Skeletal muscle tissue (tissue), 4 donors: ENCODE measurements around the gene MAST2. TPM values are rescaled to one million over a fixed set of nuclear protein-coding genes. Genes with fewer than 3 reads are reported as not detected.

Source experiments
- H3K27ac ChIP-seq: one replicate; pipeline ENCODE4 v1.7.0; 2013; ENCODE audit warnings: mild to moderate bottlenecking, low read depth, low read length, inconsistent platforms
- H3K27me3 ChIP-seq, 3 donors: one replicate each; pipeline ENCODE4 v1.7.0; 2013; ENCODE audit warnings: low read length in 3 of 3; ENCODE audit not compliant: control insufficient read depth in 3 of 3, insufficient read depth in 3 of 3
- H3K36me3 ChIP-seq, 3 donors: one replicate each; pipeline ENCODE4 v1.7.0; 2013; ENCODE audit warnings: low read length in 3 of 3; ENCODE audit not compliant: control insufficient read depth in 3 of 3, insufficient read depth in 3 of 3
- H3K4me1 ChIP-seq, 3 donors: one replicate each; pipeline ENCODE4 v1.7.0; 2013; ENCODE audit warnings: low read length in 3 of 3, mild to moderate bottlenecking in 3 of 3; ENCODE audit not compliant: control insufficient read depth in 3 of 3, insufficient read depth in 3 of 3
- H3K4me3 ChIP-seq, 3 donors: one replicate each; pipeline ENCODE4 v1.7.0; 2013; ENCODE audit warnings: low read length in 3 of 3
- H3K9ac ChIP-seq, 3 donors: one replicate each; pipeline ENCODE4 v1.7.0; 2013; ENCODE audit warnings: low read length in 3 of 3, mild to moderate bottlenecking in 3 of 3, moderate library complexity in 2 of 3, low read depth in 1 of 3
- H3K9me3 ChIP-seq, 3 donors: one replicate each; pipeline ENCODE4 v1.7.0; 2013; ENCODE audit warnings: low read length in 3 of 3; ENCODE audit not compliant: control insufficient read depth in 3 of 3
- total RNA-seq: library from RNA; depleted of rRNA; stranded (reverse); fragments of >200 nt; gene quantifications from one replicate; pipeline ENCODE4 v1.2.3, GENCODE V29; 2014
- donor health status: Osteomylitis.

MAST2 gene
- total RNA-seq, 1 donor from 2014 or later: 42.8 TPM

GRCh38 chr1:46002551-46003150 is 199.2 kb downstream of the MAST2 start:
- Histone ChIP-seq H3K9me3 (no peaks in the 10 kb centered on the region), H3K27me3 (no peaks in the 10 kb centered on the region), H3K4me1 (no peaks in the 10 kb centered on the region), H3K36me3 (peaks cover 55 to 73% (median 65%) of the 10 kb centered on the region in 3 donors), H3K27ac (no peak overlapping the region), H3K9ac (no peak overlapping the region), H3K4me3 (no peak overlapping the region)

DNA sequence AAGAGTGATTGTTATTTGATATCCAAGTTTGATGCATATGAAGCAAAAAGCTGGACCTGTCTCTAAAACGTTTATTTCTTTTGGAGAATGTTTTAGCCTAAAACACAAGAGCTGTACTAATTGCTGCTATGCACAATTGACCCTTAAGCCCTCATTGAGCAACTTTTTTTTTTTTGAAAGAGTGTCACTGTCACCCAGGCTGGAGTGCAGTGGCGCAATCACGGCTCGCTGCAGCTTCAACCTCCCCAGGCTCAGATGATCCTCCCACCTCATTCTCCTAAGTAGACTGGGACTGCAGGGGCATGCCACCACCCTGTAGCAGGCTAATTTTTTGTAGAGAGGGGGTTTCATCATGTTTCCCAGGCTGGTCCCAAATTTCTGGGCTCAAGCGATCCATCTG is 199.9 kb downstream of the MAST2 start:
- H3K36me3 ChIP-seq: peaks cover 61 to 74% (median 68%) of the 10 kb centered on the region in 3 donors
- no peak overlapping the region for H3K9ac ChIP-seq

GRCh38 chr1:46004492-46004891 is 201.1 kb downstream of the MAST2 start:
- Histone ChIP-seq H3K27ac (no peak overlapping the region), H3K4me3 (no peak overlapping the region), H3K9ac (no peak overlapping the region), H3K4me1 (peaks cover 0 to 3% (median 0%) of the 10 kb centered on the region in 3 donors), H3K36me3 (peaks cover 70 to 81% (median 74%) of the 10 kb centered on the region in 3 donors), H3K27me3 (no peaks in the 10 kb centered on the region), H3K9me3 (no peaks in the 10 kb centered on the region)

More for the DNA sequence above, 199.9 kb downstream of the MAST2 start:
- Histone ChIP-seq H3K9me3 (no peaks in the 10 kb centered on the region), H3K4me1 (no peaks in the 10 kb centered on the region), H3K27me3 (no peaks in the 10 kb centered on the region), H3K4me3 (no peak overlapping the region), H3K27ac (no peak overlapping the region)

DNA sequence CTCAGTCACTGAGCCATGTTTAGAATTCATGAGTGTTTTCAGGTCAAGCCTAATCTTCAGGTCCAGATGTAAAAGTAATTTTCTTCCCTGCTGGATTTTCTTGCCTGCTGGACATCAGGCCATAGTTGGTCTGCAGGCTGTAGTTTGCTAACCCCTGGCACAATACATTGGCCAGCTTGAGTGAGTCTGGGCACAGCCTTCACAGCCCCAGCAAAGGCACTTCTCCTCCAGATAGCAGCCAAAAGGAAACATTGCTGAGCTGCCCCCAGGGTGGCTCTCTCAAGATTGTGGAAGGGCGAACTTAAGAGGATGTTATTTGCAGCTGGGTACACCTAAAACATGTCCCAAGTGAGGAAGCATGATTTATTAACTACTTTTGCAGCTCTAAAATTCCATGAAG is 202.2 kb downstream of the MAST2 start:
- Histone ChIP-seq H3K36me3 (peaks cover 74 to 83% (median 77%) of the 10 kb centered on the region in 3 donors), H3K9me3 (no peaks in the 10 kb centered on the region), H3K4me1 (peaks cover 0 to 10% (median 4%) of the 10 kb centered on the region in 3 donors), H3K9ac (no peak overlapping the region), H3K27me3 (no peaks in the 10 kb centered on the region), H3K27ac (no peak overlapping the region), H3K4me3 (no peak overlapping the region)

GRCh38 chr1:46008585-46008984 is 205.2 kb downstream of the MAST2 start:
- no peak overlapping the region for H3K27ac ChIP-seq
- peaks cover 71 to 85% (median 75%) of the 10 kb centered on the region in 3 donors for H3K36me3 ChIP-seq
- peaks cover 0 to 10% (median 4%) of the 10 kb centered on the region in 3 donors for H3K4me1 ChIP-seq

DNA sequence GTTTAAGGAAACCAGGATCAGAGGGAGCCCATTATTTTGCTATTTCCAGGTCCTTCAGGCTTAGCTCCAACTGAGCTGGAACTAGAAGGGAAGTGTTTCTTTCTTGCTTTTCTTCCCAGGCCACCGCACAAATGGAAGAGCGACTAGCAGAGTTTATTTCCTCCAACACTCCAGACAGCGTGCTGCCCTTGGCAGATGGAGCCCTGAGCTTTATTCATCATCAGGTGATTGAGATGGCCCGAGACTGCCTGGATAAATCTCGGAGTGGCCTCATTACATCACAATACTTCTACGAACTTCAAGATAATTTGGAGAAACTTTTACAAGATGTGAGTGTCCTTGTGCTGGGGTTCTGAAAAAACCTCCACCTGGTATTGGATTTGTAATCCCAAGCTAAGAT is 207.2 kb downstream of the MAST2 start:
- no peak overlapping the region for H3K4me3 ChIP-seq
- peaks cover 0 to 10% (median 4%) of the 10 kb centered on the region in 3 donors for H3K4me1 ChIP-seq
- peak overlapping the region; percentile 20 for H3K27ac ChIP-seq
- H3K9ac ChIP-seq: no peak overlapping the region
- no peaks in the 10 kb centered on the region for H3K27me3 ChIP-seq
- no peaks in the 10 kb centered on the region for H3K9me3 ChIP-seq
- H3K36me3 ChIP-seq: peaks cover 55 to 69% (median 64%) of the 10 kb centered on the region in 3 donors

More at GRCh38 chr1:46008585-46008984, 205.2 kb downstream of the MAST2 start:
- H3K4me3 ChIP-seq: no peak overlapping the region
- H3K27me3 ChIP-seq: no peaks in the 10 kb centered on the region
- H3K9ac ChIP-seq: no peak overlapping the region
- H3K9me3 ChIP-seq: no peaks in the 10 kb centered on the region

DNA sequence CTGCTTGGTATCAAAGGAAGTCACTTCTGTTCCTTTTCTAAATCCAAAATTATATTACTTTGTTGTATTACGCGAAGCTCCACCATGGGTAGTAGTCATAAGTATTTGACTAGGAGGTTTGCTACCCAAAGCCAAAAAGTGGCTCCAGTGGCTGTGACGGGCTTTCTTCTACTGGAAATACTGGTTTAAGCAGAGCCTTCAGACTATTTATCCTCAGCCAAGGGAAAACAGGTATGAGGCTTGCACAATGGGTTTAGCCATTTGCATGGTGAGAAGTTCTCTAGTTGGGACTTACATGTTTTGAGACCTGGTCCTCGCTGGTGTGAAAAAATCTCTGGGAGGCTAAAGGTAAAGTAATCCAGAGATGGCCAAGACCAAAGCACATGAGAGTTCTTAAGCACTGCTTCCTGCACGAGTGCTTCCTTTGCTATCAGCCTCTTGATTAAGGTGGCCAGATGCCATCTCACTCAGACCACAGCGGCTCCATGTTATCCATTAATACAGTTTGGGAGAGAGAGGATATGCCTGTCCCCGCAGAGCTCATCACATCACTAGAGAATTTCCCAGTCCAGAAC is 207.8 kb downstream of the MAST2 start:
- no peaks in the 10 kb centered on the region for H3K27me3 ChIP-seq
- peaks cover 51 to 63% (median 58%) of the 10 kb centered on the region in 3 donors for H3K36me3 ChIP-seq
- no peak overlapping the region for H3K27ac ChIP-seq
- H3K4me3 ChIP-seq: no peak overlapping the region
- H3K9ac ChIP-seq: no peak overlapping the region
- no peaks in the 10 kb centered on the region for H3K9me3 ChIP-seq
- H3K4me1 ChIP-seq: peaks cover 0 to 10% (median 4%) of the 10 kb centered on the region in 3 donors

DNA sequence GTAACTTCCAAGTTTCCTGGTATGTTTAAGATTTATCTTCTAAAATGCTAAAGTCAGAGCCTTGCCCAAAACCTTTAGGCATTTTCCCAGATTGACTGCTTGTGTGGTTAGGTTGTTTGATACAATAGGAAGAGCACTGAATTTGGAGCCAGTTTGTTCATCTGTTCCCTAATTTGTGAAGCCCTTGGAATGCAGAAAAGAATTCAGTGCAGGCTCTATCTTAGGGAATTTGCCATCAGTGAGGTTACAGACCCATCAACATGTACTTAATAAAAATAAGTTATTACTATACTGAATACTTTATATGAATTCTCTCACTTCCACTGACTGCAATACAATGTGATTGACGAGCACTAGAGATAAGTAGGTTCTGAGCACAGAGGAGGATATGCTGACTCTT is 208.8 kb downstream of the MAST2 start:
- Histone ChIP-seq H3K4me1 (peaks cover 0 to 10% (median 4%) of the 10 kb centered on the region in 3 donors), H3K4me3 (no peak overlapping the region), H3K36me3 (peaks cover 41 to 53% (median 49%) of the 10 kb centered on the region in 3 donors), H3K9ac (no peak overlapping the region), H3K27ac (no peak overlapping the region), H3K27me3 (no peaks in the 10 kb centered on the region), H3K9me3 (no peaks in the 10 kb centered on the region)

GRCh38 chr1:46013581-46013980 is 210.2 kb downstream of the MAST2 start:
- Histone ChIP-seq H3K4me1 (peaks cover 2 to 10% (median 4%) of the 10 kb centered on the region in 3 donors), H3K9ac (no peak overlapping the region), H3K27me3 (no peaks in the 10 kb centered on the region), H3K36me3 (peaks cover 27 to 40% (median 37%) of the 10 kb centered on the region in 3 donors), H3K27ac (no peak overlapping the region), H3K4me3 (no peak overlapping the region), H3K9me3 (no peaks in the 10 kb centered on the region)

DNA sequence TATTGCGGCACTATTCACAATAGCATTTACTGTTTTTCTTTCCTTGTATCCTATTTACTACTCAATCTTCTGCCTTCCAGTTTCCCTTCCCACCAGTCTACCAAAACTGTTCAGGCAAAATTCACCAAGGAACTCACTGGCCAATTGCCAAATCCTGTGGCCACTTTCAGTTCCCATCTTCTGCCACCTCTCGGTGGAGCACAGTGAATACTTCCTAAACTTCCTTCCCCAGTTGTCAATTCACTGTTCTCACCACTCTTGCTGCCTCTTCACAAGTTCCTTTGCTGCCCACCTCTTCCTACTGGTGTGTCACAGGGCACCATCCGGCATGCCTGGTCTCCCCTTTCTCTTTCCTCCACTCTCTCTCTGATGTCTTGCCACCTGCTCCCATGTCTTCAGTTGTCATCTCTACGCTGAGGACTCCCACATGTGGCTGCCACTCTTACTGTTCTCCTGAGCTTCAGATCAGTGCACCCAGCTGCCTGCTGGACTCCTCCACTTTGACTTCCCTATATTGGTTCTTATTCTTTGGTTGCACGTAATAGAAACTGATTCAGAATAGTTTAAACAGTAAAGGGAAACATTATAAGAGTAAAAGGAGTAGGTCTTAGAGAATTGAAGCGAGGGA is 214.6 kb downstream of the MAST2 start:
- H3K9me3 ChIP-seq: no peaks in the 10 kb centered on the region
- H3K4me3 ChIP-seq: no peak overlapping the region
- no peak overlapping the region for H3K9ac ChIP-seq
- H3K27me3 ChIP-seq: no peaks in the 10 kb centered on the region
- peaks cover 17 to 32% (median 26%) of the 10 kb centered on the region in 3 donors for H3K36me3 ChIP-seq
- peaks cover 8 to 26% (median 19%) of the 10 kb centered on the region in 3 donors for H3K4me1 ChIP-seq
- H3K27ac ChIP-seq: no peak overlapping the region
